Measurements from ENCODE around the gene RPTOR.

The RPTOR gene

GRCh38 chr17:80687839-80688238, 143.2 kb downstream of the RPTOR start:
- no peak for DNase-seq (ENCODE audit: insufficient read length, low spot score)
- no peak for TF ChIP-seq POU2F2 (IDR thresholded peaks at IDR 0.05; ENCODE audit: low read depth, low read length)
- no peak for FAIRE-seq

GRCh38 chr17:80689129-80689619, 144.5 kb downstream of the RPTOR start:
- TF ChIP-seq POLR2AphosphoS5 (IDR thresholded peaks at IDR 0.05; ENCODE audit: low read depth, low read length) (no peak), SPI1 (IDR thresholded peaks at IDR 0.05; ENCODE audit: low read depth, low read length) (no peak), PAX5 (IDR thresholded peaks at IDR 0.05; ENCODE audit: insufficient read depth, low read length, severe bottlenecking) (no peak), TAF1 (IDR thresholded peaks at IDR 0.05; ENCODE audit: low read depth, low read length) (no peak), POU2F2 (IDR thresholded peaks at IDR 0.05; ENCODE audit: low read depth, low read length) (no peak), POLR2A (IDR thresholded peaks at IDR 0.05; ENCODE audit: low read depth, low read length) (no peak)
- no peak for FAIRE-seq
- no peak for DNase-seq (ENCODE audit: insufficient read length, low spot score)

- no peak for DNase-seq (ENCODE audit: insufficient read length, low spot score)
- TF ChIP-seq POLR2A (IDR thresholded peaks at IDR 0.05; ENCODE audit: low read depth, low read length) (no peak), SPI1 (IDR thresholded peaks at IDR 0.05; ENCODE audit: low read depth, low read length) (no peak), POU2F2 (IDR thresholded peaks at IDR 0.05; ENCODE audit: low read depth, low read length) (no peak), TAF1 (IDR thresholded peaks at IDR 0.05; ENCODE audit: low read depth, low read length) (no peak), PAX5 (IDR thresholded peaks at IDR 0.05; ENCODE audit: insufficient read depth, low read length, severe bottlenecking) (no peak), POLR2AphosphoS5 (IDR thresholded peaks at IDR 0.05; ENCODE audit: low read depth, low read length) (no peak)
- FAIRE-seq: no peak
Measured at GRCh38 chr17:80691784-80692183, 147.1 kb downstream of the RPTOR start.

GRCh38 chr17:80692931-80693467, 148.4 kb downstream of the RPTOR start:
- no peak for DNase-seq (ENCODE audit: insufficient read length, low spot score)
- FAIRE-seq: no peak

GRCh38 chr17:80693511-80693910, 148.9 kb downstream of the RPTOR start:
- TF ChIP-seq POLR2AphosphoS5 (IDR thresholded peaks at IDR 0.05; ENCODE audit: low read depth, low read length) (no peak), POU2F2 (IDR thresholded peaks at IDR 0.05; ENCODE audit: low read depth, low read length) (no peak), TAF1 (IDR thresholded peaks at IDR 0.05; ENCODE audit: low read depth, low read length) (no peak), PAX5 (IDR thresholded peaks at IDR 0.05; ENCODE audit: insufficient read depth, low read length, severe bottlenecking) (no peak), POLR2A (IDR thresholded peaks at IDR 0.05; ENCODE audit: low read depth, low read length) (no peak), SPI1 (IDR thresholded peaks at IDR 0.05; ENCODE audit: low read depth, low read length) (no peak)
- DNase-seq (ENCODE audit: insufficient read length, low spot score): no peak
- FAIRE-seq: no peak

More at GRCh38 chr17:80692931-80693467, 148.4 kb downstream of the RPTOR start:
- TF ChIP-seq POLR2A (IDR thresholded peaks at IDR 0.05; ENCODE audit: low read depth, low read length) (no peak), POU2F2 (IDR thresholded peaks at IDR 0.05; ENCODE audit: low read depth, low read length) (no peak), SPI1 (IDR thresholded peaks at IDR 0.05; ENCODE audit: low read depth, low read length) (no peak), TAF1 (IDR thresholded peaks at IDR 0.05; ENCODE audit: low read depth, low read length) (no peak), POLR2AphosphoS5 (IDR thresholded peaks at IDR 0.05; ENCODE audit: low read depth, low read length) (no peak), PAX5 (IDR thresholded peaks at IDR 0.05; ENCODE audit: insufficient read depth, low read length, severe bottlenecking) (no peak)

GRCh38 chr17:80694085-80694991, 149.7 kb downstream of the RPTOR start:
- no peak for FAIRE-seq
- TF ChIP-seq TAF1 (IDR thresholded peaks at IDR 0.05; ENCODE audit: low read depth, low read length) (no peak), SPI1 (IDR thresholded peaks at IDR 0.05; ENCODE audit: low read depth, low read length) (no peak), POU2F2 (IDR thresholded peaks at IDR 0.05; ENCODE audit: low read depth, low read length) (no peak), PAX5 (IDR thresholded peaks at IDR 0.05; ENCODE audit: insufficient read depth, low read length, severe bottlenecking) (no peak), POLR2A (IDR thresholded peaks at IDR 0.05; ENCODE audit: low read depth, low read length) (no peak), POLR2AphosphoS5 (IDR thresholded peaks at IDR 0.05; ENCODE audit: low read depth, low read length) (no peak)
- no peak for DNase-seq (ENCODE audit: insufficient read length, low spot score)

GRCh38 chr17:80694992-80695912, 150.6 kb downstream of the RPTOR start:
- no peak for TF ChIP-seq POU2F2 (IDR thresholded peaks at IDR 0.05; ENCODE audit: low read depth, low read length)
- no peak for TF ChIP-seq POLR2A (IDR thresholded peaks at IDR 0.05; ENCODE audit: low read depth, low read length)
- TF ChIP-seq TAF1 (IDR thresholded peaks at IDR 0.05; ENCODE audit: low read depth, low read length): no peak
- no peak for TF ChIP-seq PAX5 (IDR thresholded peaks at IDR 0.05; ENCODE audit: insufficient read depth, low read length, severe bottlenecking)
- no peak for TF ChIP-seq POLR2AphosphoS5 (IDR thresholded peaks at IDR 0.05; ENCODE audit: low read depth, low read length)
- no peak for TF ChIP-seq SPI1 (IDR thresholded peaks at IDR 0.05; ENCODE audit: low read depth, low read length)
- DNase-seq (ENCODE audit: insufficient read length, low spot score) (no peak), FAIRE-seq (no peak)

GRCh38 chr17:80695979-80696378, 151.3 kb downstream of the RPTOR start:
- TF ChIP-seq TAF1 (IDR thresholded peaks at IDR 0.05; ENCODE audit: low read depth, low read length): no peak
- TF ChIP-seq POLR2A (IDR thresholded peaks at IDR 0.05; ENCODE audit: low read depth, low read length): no peak
- TF ChIP-seq POU2F2 (IDR thresholded peaks at IDR 0.05; ENCODE audit: low read depth, low read length): no peak
- no peak for TF ChIP-seq SPI1 (IDR thresholded peaks at IDR 0.05; ENCODE audit: low read depth, low read length)
- TF ChIP-seq PAX5 (IDR thresholded peaks at IDR 0.05; ENCODE audit: insufficient read depth, low read length, severe bottlenecking): no peak
- no peak for TF ChIP-seq POLR2AphosphoS5 (IDR thresholded peaks at IDR 0.05; ENCODE audit: low read depth, low read length)
- FAIRE-seq (no peak), DNase-seq (ENCODE audit: insufficient read length, low spot score) (no peak)

- DNase-seq (ENCODE audit: insufficient read length, low spot score): no peak
- TF ChIP-seq PAX5 (IDR thresholded peaks at IDR 0.05; ENCODE audit: insufficient read depth, low read length, severe bottlenecking) (no peak), SPI1 (IDR thresholded peaks at IDR 0.05; ENCODE audit: low read depth, low read length) (no peak), POLR2A (IDR thresholded peaks at IDR 0.05; ENCODE audit: low read depth, low read length) (no peak), POU2F2 (IDR thresholded peaks at IDR 0.05; ENCODE audit: low read depth, low read length) (no peak)
- no peak for FAIRE-seq
Measured at GRCh38 chr17:80696456-80696855, 151.8 kb downstream of the RPTOR start.

All from GM12891 (cell line).